Suprapubic skin (tissue), 3 donors: ENCODE data around the gene KRTAP10-7.

Experiments
- CTCF ChIP-seq, 2 donors: fragments of 200-600 bp in 1 of 2; fragments of 450-650 bp in 1 of 2; sonication (generic) in 1 of 2; IDR thresholded peaks; one replicate each; pipeline ENCODE4 v1.5.1; 2016 to 2019; ENCODE audit warnings: antibody characterized with exemption in 2 of 2, mild to moderate bottlenecking in 1 of 2, moderate library complexity in 1 of 2
- POLR2A ChIP-seq, 2 donors: fragments of 450-650 bp; IDR thresholded peaks; one replicate each; pipeline ENCODE4 v1.6.1; 2017; ENCODE audit warnings: antibody characterized with exemption in 2 of 2, mild to moderate bottlenecking in 2 of 2, moderate library complexity in 2 of 2

GRCh38 chr21:44612669-44613229, 12.4 kb downstream of the KRTAP10-7 start:
- TF ChIP-seq POLR2A (IDR thresholded peaks at IDR 0.05) (no peak), CTCF (IDR thresholded peaks at IDR 0.05) (no peak)
